ENCODE results near the gene PCED1B.
A peak's percentile ranks its signal among the peaks of the same experiment; 100 is the strongest.

Gene PCED1B

DNA sequence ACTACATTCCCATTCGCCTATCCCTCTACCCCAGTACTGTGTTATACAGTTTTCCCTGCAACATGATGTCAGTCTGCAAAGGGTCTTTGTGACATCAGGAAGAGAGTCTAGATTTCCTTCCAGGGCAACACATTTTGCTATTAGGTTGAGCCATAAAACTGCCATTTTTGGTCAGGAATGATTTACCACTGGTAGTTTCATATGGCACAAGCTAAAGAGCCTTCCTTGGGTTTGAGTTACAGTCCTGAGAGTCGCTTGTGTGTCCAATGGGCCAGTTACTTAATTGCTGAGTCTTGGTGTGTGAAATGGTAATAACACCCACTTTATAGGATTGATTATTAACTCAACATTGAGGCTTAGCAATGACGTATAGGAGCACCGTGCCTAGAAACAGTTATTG lies 23.0 kb downstream of the PCED1B start:
- TF ChIP-seq, protein P1, sequence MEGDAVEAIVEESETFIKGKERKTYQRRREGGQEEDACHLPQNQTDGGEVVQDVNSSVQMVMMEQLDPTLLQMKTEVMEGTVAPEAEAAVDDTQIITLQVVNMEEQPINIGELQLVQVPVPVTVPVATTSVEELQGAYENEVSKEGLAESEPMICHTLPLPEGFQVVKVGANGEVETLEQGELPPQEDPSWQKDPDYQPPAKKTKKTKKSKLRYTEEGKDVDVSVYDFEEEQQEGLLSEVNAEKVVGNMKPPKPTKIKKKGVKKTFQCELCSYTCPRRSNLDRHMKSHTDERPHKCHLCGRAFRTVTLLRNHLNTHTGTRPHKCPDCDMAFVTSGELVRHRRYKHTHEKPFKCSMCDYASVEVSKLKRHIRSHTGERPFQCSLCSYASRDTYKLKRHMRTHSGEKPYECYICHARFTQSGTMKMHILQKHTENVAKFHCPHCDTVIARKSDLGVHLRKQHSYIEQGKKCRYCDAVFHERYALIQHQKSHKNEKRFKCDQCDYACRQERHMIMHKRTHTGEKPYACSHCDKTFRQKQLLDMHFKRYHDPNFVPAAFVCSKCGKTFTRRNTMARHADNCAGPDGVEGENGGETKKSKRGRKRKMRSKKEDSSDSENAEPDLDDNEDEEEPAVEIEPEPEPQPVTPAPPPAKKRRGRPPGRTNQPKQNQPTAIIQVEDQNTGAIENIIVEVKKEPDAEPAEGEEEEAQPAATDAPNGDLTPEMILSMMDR (conservative IDR thresholded peaks at IDR 0.05; ENCODE audit: low read length), result no peak
- DNase-seq (ENCODE audit: low read depth), result no peak
- H3K4me3 ChIP-seq (ENCODE audit: low read length), result no peak overlapping the region

DNA sequence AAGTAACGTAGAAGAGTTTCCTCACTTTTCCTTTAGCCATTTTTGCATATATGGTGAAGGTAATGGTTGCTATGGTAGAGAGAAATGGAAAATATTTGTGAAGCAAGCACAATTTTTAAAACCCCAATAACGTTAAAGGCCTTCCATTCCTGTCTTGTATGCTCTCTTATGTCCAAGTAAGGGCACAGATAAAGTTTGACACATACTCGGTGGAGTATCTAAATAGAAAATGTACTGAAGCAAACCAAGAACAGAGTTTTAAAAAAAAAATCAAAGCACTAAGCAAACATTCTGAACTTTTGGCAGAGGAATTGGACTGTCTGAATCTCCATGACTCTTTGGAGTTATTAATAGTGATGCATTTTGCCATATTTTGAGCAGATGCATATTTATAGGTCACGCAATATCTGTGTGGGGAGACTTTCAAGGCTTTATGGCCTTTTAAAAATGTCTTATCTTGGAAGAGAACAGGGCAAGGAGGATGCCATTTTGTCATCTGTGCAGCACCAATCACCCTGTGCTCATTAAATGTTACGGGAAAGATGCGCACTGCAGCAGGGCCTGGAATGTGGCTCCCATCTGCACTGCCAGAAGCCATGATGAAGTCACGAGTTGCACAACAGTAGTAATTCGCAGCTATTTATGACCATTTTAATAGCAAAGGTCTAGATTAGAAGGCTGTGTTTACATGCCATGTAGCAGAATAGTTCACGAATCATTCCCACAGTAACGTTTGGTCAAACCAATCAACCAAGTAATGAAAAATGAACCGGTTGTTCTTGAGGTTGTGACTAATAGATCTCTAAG lies 23.6 kb downstream of the PCED1B start:
- TF ChIP-seq, protein P1 (conservative IDR thresholded peaks at IDR 0.05; ENCODE audit: low read length), result no peak
- peak; percentile 100 for DNase-seq (ENCODE audit: low read depth)
- H3K4me3 ChIP-seq (ENCODE audit: low read length), result no peak overlapping the region

- DNase-seq (ENCODE audit: low read depth), result no peak
- H3K4me3 ChIP-seq (ENCODE audit: low read length), result no peak overlapping the region
- TF ChIP-seq, protein P1 (conservative IDR thresholded peaks at IDR 0.05; ENCODE audit: low read length), result no peak
These were observed 26.7 kb downstream of the PCED1B start for GRCh38 chr12:47105914-47106674.

GRCh38 chr12:47107446-47107845 lies 28.0 kb downstream of the PCED1B start:
- TF ChIP-seq, protein P1 (conservative IDR thresholded peaks at IDR 0.05; ENCODE audit: low read length), result no peak
- H3K4me3 ChIP-seq (ENCODE audit: low read length), result no peak overlapping the region

GRCh38 chr12:47107926-47108325 lies 28.5 kb downstream of the PCED1B start:
- TF ChIP-seq, protein P1 (conservative IDR thresholded peaks at IDR 0.05; ENCODE audit: low read length), result no peak
- DNase-seq (ENCODE audit: low read depth), result no peak
- no peak overlapping the region for H3K4me3 ChIP-seq (ENCODE audit: low read length)

More at GRCh38 chr12:47107446-47107845, 28.0 kb downstream of the PCED1B start:
- DNase-seq (ENCODE audit: low read depth), result no peak

GRCh38 chr12:47110011-47110541 lies 30.7 kb downstream of the PCED1B start:
- TF ChIP-seq, protein P1 (conservative IDR thresholded peaks at IDR 0.05; ENCODE audit: low read length), result no peak

More at GRCh38 chr12:47110011-47110541, 30.7 kb downstream of the PCED1B start:
- no peak overlapping the region for H3K4me3 ChIP-seq (ENCODE audit: low read length)
- peak; percentile 89 for DNase-seq (ENCODE audit: low read depth)
